HepG2 (cell line): ENCODE results near the gene DOK7. TPM values are rescaled to one million over a fixed set of nuclear protein-coding genes. Genes with fewer than 3 reads are reported as not detected.

Experiments
- ATAC-seq: fragments of 200-7000 bp; cut with Tn5 transposase; 3 replicates; pipeline ENCODE4 v1.9.1; 2020; ENCODE audit warnings: mild to moderate bottlenecking, moderate library complexity
- BruUV-seq: library from RNA; stranded (reverse); fragments of 400-500 nt; replicated peaks from 2 replicates; lab custom pipeline; 2021; lab: Mats Ljungman, UMichigan
- CTCF ChIA-PET: fragments of 300-600 bp; formaldehyde crosslinking; extraction: SDS; loops from one replicate; lab custom pipeline; 2021; ENCODE audit warnings: low total read pairs, inconsistent platforms, low intra/inter-chr PET ratio; lab: Yijun Ruan, JAX
- POLR2A ChIA-PET: fragments of 350-600 bp; sonication (Branson Sonifier 250); formaldehyde crosslinking; loops from one replicate; lab custom pipeline; 2020; ENCODE audit warnings: antibody characterized with exemption, inconsistent platforms; lab: Yijun Ruan, JAX
- DNase-seq: peaks from one replicate; pipeline ENCODE4 v3.0.0-alpha.2; 2015; ENCODE audit warnings: low spot score
- FAIRE-seq: peaks from 3 replicates; lab custom pipeline; 2011; peaks lifted over from hg19 to GRCh38; lab: Jason Lieb, UNC
- H2AFZ ChIP-seq: one replicate; pipeline ENCODE4 v1.6.1; 2011; ENCODE audit warnings: low read length, inconsistent platforms
- H3K27ac ChIP-seq: fragments of 300-600 bp; 3 replicates; pipeline ENCODE4 v1.8.0; 2011; ENCODE audit warnings: mixed run types, mild to moderate bottlenecking, mixed read lengths, low read length, inconsistent platforms; ENCODE audit not compliant: insufficient read depth; ENCODE audit errors: extremely low read length
- H3K27me3 ChIP-seq, 2 experiments: fragments of 200-600 bp in 1 of 2; 2 replicates in 1 of 2; 3 replicates in 1 of 2; pipeline versions ENCODE4 v1.6.0 to v1.8.0; 2011; ENCODE audit warnings: low read length in 2 of 2, mild to moderate bottlenecking in 2 of 2, moderate library complexity in 2 of 2, inconsistent platforms in 1 of 2; ENCODE audit not compliant: insufficient read depth in 2 of 2, control insufficient read depth in 1 of 2
- H3K36me3 ChIP-seq, 2 experiments: fragments of 200-600 bp in 1 of 2; replicated peaks in 1 of 2; 2 replicates in 1 of 2; 3 replicates in 1 of 2; pipeline versions ENCODE4 v1.5.1 to v1.8.0; 2011; ENCODE audit warnings: low read length in 2 of 2, inconsistent platforms in 1 of 2; ENCODE audit not compliant: insufficient read depth in 2 of 2, control insufficient read depth in 1 of 2
- H3K4me1 ChIP-seq: 2 replicates; pipeline ENCODE4 v1.5.1; 2012; ENCODE audit warnings: low read length, inconsistent platforms; ENCODE audit not compliant: insufficient read depth
- H3K4me2 ChIP-seq: 2 replicates; pipeline ENCODE4 v1.6.0; 2011; ENCODE audit warnings: low read depth, low read length, inconsistent platforms
- H3K4me3 ChIP-seq, 3 experiments: fragments of 200-600 bp in 1 of 3; sonication (generic), shearing (Covaris generic) in 1 of 3; replicated peaks in 1 of 3; 2 replicates each; pipeline ENCODE4 v1.5.1; 2011 to 2016; ENCODE audit warnings: low read length in 3 of 3, inconsistent platforms in 2 of 3, low read depth in 2 of 3, mild to moderate bottlenecking in 2 of 3, control low read depth in 1 of 3, mixed read lengths in 1 of 3; ENCODE audit not compliant: insufficient read depth in 1 of 3
- H3K79me2 ChIP-seq: one replicate; pipeline ENCODE4 v1.6.1; 2011; ENCODE audit warnings: low read length, inconsistent platforms; ENCODE audit not compliant: insufficient read depth
- H3K9ac ChIP-seq: 2 replicates; pipeline ENCODE4 v1.6.0; 2011; ENCODE audit warnings: mild to moderate bottlenecking, low read depth, low read length, inconsistent platforms; ENCODE audit not compliant: insufficient read depth
- H3K9me3 ChIP-seq: 2 replicates; pipeline ENCODE4 v1.5.1; 2012; ENCODE audit warnings: mild to moderate bottlenecking, low read length
- H4K20me1 ChIP-seq: 2 replicates; pipeline ENCODE4 v1.6.0; 2011; ENCODE audit warnings: inconsistent platforms, mild to moderate bottlenecking, low read length, moderate library complexity; ENCODE audit not compliant: insufficient read depth
- AGO1 ChIP-seq: fragments of 200-400 bp; formaldehyde crosslinking; IDR thresholded peaks from 2 replicates; pipeline ENCODE4 v1.6.1; 2017; ENCODE audit warnings: mild to moderate bottlenecking, low read depth, low read length, moderate library complexity; ENCODE audit not compliant: poor library complexity, severe bottlenecking
- AKAP8 ChIP-seq: sonication (generic); formaldehyde crosslinking; IDR thresholded peaks from 2 replicates; pipeline ENCODE4 v1.5.1; 2020; ENCODE audit warnings: mild to moderate bottlenecking, missing genetic modification reagents
- BRCA1 ChIP-seq: sonication (generic); formaldehyde crosslinking; IDR thresholded peaks from 2 replicates; pipeline ENCODE4 v1.4.0; 2020; ENCODE audit warnings: missing genetic modification reagents
- DNMT1 ChIP-seq: sonication (generic); formaldehyde crosslinking; IDR thresholded peaks from 2 replicates; pipeline ENCODE4 v1.5.1; 2020; ENCODE audit warnings: mild to moderate bottlenecking, missing genetic modification reagents
- EED ChIP-seq: sonication (generic); formaldehyde crosslinking; IDR thresholded peaks from 2 replicates; pipeline ENCODE4 v1.5.0; 2020; ENCODE audit warnings: mild to moderate bottlenecking, missing genetic modification reagents
- HNRNPLL ChIP-seq: fragments of 200-400 bp; formaldehyde crosslinking; IDR thresholded peaks from 2 replicates; pipeline ENCODE4 v1.6.1; 2017; ENCODE audit warnings: mild to moderate bottlenecking, low read depth, low read length; ENCODE audit not compliant: poor library complexity, severe bottlenecking
- ZNF17 ChIP-seq: sonication (generic); formaldehyde crosslinking; IDR thresholded peaks from 2 replicates; pipeline ENCODE4 v1.5.0; 2020; ENCODE audit warnings: mild to moderate bottlenecking, missing genetic modification reagents
- ZNF83 ChIP-seq: sonication (generic); formaldehyde crosslinking; IDR thresholded peaks from 2 replicates; pipeline ENCODE4 v1.4.0; 2020; ENCODE audit warnings: missing genetic modification reagents, mild to moderate bottlenecking, borderline replicate concordance
- WGBS: methylation state at CpG from one replicate; pipeline ENCODE4 v1.1.6; 2017; ENCODE audit warnings: low lambda C conversion rate; 5-methylcytosine and 5-hydroxymethylcytosine counted together
- in situ Hi-C: cut with HindIII; loops from 2 replicates; pipeline ENCODE4 v1.10.0; 2017; ENCODE audit warnings: low pct_unique_long_range_greater_than_20kb; ENCODE audit not compliant: extremely low pct_ligation_motif_present
- intact Hi-C: fragments of 100-400 bp; cut with micrococcal nuclease; formaldehyde crosslinking; loops from one replicate; pipeline ENCODE4 v1.10.0; 2022; ENCODE audit not compliant: unreplicated experiment
- polyA plus RNA-seq, 8 experiments: library from polyadenylated mRNA; depleted of rRNA in 3 of 8; stranded (reverse) in 7 of 8; unstranded in 1 of 8; fragments of >200 nt; fragmentation: Illumina TruSeq in 4 of 8; extraction: Trizol in 4 of 8; gene quantifications; 2 replicates each; pipeline versions ENCODE4 v1.2.1 to v1.2.3, GENCODE V29; 2011 to 2016; ENCODE audit warnings: low read depth in 4 of 8, missing spikeins in 1 of 8, mixed read lengths in 1 of 8; ENCODE audit not compliant: insufficient read depth in 1 of 8
- total RNA-seq, 5 experiments: library from RNA; depleted of rRNA; stranded (reverse); fragments of >200 nt; fragmentation: Illumina TruSeq; extraction: Trizol; gene quantifications; 2 replicates each; pipeline ENCODE4 v1.2.3, GENCODE V29; 2016; ENCODE audit warnings: low read depth in 1 of 5

Gene DOK7
- total and polyA plus RNA-seq, 2 of the 13 experiments (the other 11 are each of a cell fraction or from before 2014, with no cell fraction given): 0.03 to 0.07 TPM

DNA sequence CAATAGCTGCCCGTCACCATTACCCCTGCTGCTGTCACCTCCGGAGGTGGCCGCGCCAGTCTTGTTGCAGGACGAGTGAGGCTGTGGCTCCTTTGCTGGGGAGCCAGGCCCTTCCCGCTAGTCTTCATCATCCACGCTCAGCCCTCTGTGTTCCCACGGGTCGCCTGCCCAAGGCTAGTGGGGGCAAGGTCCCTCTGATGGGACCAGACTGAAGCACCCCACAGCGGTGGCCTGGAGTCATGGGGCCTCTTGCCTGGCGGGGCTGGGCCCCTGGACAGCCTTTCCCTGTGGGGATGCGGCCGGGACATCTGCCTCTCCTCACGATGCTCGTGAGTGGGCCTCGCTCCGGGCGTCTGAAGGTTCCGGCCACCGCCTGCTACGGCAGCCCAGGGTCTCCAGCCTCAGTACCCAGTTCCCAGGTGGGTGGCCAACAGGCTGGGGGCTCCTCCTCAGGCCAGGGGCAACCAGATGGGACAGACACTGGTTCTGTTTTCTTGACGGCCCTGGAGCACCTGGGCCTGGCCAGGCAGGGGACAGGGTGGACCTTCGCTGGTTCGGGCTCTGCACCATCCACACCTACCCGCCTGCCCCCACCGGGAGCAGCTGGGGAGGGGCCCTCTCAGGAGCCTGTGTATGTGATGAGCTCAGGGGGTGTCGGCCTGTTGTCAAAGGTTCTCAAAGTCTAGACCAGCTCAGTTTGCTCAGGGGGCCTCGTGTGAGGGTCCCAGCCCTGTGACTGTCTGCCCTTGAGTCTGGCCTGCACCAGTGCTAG is 32.3 kb downstream of the DOK7 start:
- Histone ChIP-seq H3K4me3 (no peak overlapping the region), H4K20me1 (peaks cover 3% of the 10 kb centered on the region; the same call in 1 of the 2 replicates), H3K9ac (no peak overlapping the region), H3K36me3 (no peaks in the 10 kb centered on the region; a peak in 1 of 5 replicates), H3K27me3 (peaks cover 15 to 53% of the 10 kb centered on the region in 2 experiments), H3K79me2 (no peaks in the 10 kb centered on the region), H3K4me2 (no peak overlapping the region), H2AFZ (no peak overlapping the region), H3K9me3 (no peaks in the 10 kb centered on the region), H3K4me1 (peaks cover 28% of the 10 kb centered on the region), H3K27ac (no peak overlapping the region)
- no TSS peak for BruUV-seq
- no peak for TF ChIP-seq BRCA1 (CRISPR knock-in tag)
- TF ChIP-seq ZNF17: 0 out of 2 replicates have a peak, but pooled peaks have one; percentile 66
- no peak for TF ChIP-seq DNMT1 (CRISPR knock-in tag)
- TF ChIP-seq ZNF83 (CRISPR knock-in tag): 0 out of 2 replicates have a peak, but pooled peaks have one; percentile 8
- no peak for TF ChIP-seq EED
- TF ChIP-seq AKAP8 (CRISPR knock-in tag): 0 out of 2 replicates have a peak, but pooled peaks have one; percentile 6
- peak; percentile 91 for TF ChIP-seq AGO1
- peak; percentile 5 for TF ChIP-seq HNRNPLL
- in situ Hi-C loops (no loop called here), intact Hi-C loops (no loop called here)
- POLR2A ChIA-PET: no interaction called here
- FAIRE-seq (no peak), ATAC-seq (peak; percentile 11), DNase-seq (no peak)
- WGBS: 13% methylated on average over 3 of the region's 28 CpGs
- CTCF ChIA-PET: no interaction called here
